GM19455 (cell line): ENCODE results near the gene CLIC1.
"Not testable (repeated sequence)": the region's sequence is repeated elsewhere in the genome, so short reads cannot be mapped to it uniquely, and the experiment has no call there.

ENCODE experiments used
- ATAC-seq: cut with Tn5 transposase; IDR thresholded peaks from one replicate; pipeline ENCODE4 v1.9.1; 2021; ENCODE audit not compliant: unreplicated experiment

Gene CLIC1

DNA sequence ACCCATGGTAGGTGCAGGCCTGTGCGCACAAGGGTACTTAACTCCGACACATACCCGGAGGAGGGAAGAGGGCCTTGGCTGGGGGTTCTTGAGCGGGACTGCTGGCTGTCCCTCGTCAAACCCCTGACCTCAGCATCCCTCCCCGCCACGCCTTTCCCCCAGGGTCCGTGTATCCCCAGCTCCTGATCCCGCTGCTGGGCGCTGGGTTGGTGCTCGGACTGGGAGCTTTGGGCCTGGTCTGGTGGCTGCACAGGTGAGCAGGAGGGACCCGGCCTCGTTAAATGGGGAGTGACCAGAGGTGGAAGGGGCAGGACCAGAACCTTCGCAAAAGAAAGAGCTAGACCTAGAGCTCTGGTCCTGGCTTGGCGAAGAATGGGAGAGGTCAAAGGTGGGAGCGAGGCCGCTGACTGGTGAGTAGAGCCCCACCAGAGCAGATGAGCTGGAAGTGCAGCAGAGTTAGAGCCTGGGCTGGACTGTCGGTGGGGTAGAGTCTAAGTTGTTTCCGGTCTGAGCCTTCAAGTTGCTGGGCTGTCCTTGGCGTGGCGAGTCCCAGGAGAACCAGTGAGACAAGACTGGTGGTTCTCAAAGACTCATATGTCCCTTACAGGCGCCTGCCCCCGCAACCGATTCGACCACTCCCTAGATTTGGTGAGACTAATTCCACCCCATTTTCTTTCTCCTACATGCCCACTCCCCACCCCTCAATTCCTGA lies 12.2 kb downstream of the CLIC1 start:
- ATAC-seq: no peak

DNA sequence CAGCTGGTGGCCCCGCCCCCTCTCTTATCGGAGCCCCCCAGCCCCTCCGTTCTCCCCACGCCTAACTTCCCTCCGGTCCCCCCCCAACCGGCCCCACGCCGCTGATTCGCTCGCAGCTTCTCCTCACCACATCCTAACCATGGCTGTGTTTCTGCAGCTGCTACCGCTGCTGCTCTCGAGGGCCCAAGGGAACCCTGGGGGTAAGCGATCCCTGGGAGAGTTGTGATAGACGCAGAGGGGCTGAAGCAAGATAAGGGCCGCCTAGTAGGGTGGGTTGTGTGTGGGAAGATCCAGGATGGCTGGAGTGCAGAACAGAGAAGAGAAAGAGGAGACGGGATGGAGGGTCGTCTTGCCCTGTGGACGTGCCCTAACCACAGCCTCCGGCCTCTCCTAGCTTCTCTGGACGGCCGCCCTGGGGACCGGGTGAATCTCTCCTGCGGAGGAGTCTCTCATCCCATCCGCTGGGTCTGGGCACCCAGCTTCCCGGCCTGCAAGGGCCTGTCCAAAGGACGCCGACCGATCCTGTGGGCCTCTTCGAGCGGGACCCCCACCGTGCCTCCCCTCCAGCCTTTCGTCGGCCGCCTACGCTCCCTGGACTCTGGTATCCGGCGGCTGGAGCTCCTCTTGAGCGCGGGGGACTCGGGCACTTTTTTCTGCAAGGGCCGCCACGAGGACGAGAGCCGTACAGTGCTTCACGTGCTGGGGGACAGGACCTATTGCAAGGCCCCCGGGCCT lies 12.9 kb downstream of the CLIC1 start, which contains the start of gene MPIG6B:
Gene MPIG6B, plus strand, starts transcription at position 129 of the 735 bp plus-strand sequence. Its CDS starts 11 bp downstream, at position 140.
- ATAC-seq: no peak

DNA sequence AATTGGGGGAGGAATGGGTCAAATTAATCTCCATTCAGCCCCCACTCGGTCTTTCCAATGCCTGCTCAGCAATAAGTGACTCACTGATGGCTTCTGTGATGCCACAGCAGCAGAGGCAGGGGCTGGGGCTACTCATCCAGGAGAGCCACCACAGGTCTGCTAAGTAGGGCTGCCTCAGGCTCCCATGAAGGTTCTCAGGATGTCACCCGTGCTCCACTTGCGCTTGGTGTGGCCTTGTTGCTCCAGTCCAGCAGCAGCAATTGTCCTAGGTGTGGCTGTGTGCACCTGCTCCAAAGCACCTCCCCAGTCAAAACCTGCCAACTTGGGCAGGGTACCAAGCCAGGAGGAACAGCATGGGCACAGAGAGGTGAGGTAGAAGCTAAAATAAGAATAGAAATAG lies 14.2 kb downstream of the CLIC1 start:
- ATAC-seq: no peak

DNA sequence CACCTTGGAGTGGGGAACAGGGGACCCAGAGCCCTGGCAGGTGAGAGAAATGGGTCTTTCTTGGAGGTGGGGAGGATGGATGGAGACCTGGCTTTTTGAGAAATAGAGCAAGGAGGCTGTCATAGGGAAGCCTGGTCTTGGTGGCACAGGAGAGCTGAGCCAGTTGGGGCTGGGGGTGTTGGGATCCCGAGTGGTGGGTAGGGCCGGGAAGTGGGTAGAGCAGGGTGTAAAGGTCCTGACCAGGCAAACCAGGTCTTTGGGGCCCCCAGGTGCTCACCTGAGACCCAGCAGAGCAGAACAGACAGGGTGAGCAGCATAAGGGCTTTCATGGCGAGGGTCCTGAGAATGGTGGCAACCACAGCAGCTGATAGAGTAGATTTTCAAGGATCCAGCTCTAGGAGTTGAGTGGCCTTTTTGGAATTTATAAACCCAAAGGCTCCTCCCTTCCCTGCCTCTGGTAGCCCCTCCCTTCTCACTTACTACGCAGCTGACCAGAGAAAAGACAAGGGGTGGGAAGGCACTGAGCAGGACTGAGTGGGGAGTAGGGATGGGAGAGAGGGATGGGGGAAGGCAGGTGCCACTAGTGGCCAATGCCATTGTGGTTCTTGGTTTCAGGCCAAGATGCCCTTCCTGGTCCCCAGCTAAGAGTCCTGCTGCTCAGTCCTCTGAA lies 14.8 kb downstream of the CLIC1 start, which contains the start of gene LY6G6C:
Gene LY6G6C, minus strand, starts transcription at position 396 of the 670 bp plus-strand sequence. Its CDS starts 67 bp downstream, at position 329.
- no peak for ATAC-seq

DNA sequence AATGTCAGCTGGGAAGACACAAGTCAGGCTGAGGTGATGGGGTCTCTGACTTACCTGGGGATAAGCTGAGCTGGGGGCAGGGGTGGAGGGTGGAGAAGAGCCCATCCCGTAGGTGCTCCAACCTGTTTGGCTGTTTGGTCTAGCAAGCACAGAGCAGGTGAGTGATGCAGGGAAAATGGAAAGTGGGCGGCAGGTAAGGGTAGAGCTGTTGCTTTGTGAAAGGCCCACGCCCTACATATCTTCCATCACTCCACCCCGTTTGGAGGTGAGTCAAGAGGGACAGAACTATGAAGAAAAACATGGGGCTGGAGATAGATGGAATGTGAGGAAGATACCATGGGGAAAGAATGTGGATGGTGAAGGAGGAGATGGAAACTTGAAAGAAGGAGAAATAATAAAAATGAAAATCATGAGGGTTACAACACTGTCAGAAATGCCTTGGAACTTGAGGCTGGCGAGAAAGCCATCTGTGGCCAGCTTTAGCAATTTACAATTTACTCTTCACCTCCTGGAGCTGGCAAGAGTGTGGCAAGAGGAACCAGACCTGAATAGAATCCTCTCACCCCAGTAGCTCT lies 16.0 kb downstream of the CLIC1 start:
- no peak for ATAC-seq

DNA sequence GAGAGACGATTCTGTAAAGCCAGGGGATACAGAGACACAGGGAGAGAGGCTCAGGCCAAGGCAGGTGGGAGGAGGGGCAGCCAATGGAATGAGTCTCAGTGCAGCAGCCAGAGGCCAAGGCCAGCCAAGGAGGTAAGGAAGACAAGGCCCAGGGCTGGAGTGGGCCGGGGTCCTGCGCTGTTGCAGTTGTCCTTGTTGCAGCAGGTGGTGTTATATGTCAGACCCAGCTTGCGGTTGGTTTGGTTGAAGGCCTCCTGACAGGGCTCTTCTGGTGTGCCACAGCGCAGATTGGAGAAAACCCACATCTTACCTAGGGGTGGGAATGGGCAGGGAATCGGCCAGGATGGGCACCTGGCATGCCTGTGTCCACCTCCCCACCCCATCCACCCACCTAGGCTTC lies 17.3 kb downstream of the CLIC1 start:
- no peak for ATAC-seq

DNA sequence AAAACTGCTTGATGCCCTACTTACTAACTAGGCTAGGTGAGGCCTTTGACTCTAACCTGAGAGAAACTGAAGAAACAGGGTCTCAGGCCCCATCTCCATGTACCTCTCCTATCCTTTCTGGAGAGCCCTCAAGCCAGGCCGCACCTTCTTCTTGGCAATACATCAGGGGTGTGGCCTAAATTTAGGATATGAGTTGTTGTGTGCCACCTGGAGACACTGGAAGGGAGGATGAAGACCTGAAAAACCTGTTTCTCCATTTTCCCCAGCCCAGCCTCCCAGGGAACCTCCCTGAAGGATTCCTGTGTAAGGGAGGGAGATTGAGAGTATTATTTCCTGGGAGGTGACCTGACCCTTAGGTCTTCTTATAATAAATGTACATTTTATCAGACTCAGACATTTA lies 18.1 kb downstream of the CLIC1 start:
- no peak for ATAC-seq

DNA sequence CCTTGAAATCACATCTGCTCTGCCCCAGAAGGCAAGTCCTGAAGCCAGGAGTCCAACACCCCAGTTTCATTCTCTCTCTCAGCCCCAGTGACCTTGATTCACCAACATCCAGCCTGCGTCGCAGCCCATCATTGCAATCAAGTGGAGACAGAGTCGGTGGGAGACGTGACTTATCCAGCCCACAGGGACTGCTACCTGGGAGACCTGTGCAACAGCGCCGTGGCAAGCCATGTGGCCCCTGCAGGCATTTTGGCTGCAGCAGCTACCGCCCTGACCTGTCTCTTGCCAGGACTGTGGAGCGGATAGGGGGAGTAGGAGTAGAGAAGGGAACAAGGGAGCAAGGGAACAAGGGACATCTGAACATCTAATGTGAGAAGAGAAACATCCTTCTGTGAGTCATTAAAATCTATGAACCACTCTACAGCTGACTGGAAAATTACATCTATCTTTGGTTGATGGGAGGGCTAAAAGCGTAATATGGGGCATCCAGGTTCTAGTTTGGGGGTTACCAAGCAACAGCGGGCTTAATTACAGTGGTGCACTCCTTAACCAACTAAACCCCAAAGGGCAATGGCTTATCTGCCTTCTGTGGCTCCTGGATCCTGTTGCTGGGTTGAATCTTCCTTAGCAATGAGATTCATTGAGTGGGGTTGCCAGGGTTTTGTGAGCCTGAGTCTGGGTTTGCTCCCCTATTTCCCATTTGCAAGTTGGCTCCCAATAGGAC lies 18.7 kb downstream of the CLIC1 start:
- ATAC-seq: no peak

DNA sequence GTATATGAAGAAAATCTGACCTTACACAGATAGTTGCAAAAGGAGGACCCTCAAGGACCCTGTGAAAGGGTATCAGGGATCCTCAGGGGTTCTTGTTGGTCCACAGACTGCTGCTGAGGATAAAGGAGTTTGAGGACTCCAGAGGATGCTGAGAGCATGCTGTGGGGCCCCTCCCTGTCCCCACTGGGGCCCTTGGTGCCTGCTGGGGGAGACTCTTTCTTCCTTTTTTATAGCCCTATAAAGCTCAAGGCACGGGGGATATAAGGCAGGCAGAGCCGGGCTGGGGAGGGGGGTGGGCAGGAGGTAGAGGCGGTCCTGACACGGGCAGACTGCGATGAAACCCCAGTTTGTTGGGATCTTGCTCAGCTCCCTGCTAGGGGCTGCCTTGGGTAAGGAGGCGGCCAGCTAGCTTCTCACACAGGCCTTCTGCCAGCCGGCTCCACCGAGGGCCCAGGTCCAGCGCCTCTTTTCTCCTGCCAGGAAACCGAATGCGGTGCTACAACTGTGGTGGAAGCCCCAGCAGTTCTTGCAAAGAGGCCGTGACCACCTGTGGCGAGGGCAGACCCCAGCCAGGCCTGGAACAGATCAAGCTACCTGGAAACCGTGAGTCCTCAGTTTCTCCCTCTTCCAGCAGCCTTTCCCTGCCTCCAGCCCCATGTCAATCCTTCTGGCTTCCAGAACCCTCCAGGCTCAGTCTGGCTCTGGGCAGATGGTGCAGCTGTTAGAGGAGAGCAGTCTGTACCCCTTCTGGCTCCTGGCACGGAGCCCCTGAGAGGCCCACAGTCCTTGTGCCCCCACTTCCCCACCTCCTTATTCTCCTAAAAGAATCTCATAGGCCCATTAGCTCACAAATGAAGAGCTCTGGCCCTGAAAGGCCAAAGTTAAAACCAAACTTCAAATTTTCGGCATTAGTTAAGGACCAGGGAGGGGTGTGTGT lies 21.0 kb downstream of the CLIC1 start, which contains the start of gene LY6G6D:
Gene LY6G6D, plus strand, starts transcription at position 327 of the 937 bp plus-strand sequence. Its CDS starts 8 bp downstream, at position 335.
- no peak for ATAC-seq

DNA sequence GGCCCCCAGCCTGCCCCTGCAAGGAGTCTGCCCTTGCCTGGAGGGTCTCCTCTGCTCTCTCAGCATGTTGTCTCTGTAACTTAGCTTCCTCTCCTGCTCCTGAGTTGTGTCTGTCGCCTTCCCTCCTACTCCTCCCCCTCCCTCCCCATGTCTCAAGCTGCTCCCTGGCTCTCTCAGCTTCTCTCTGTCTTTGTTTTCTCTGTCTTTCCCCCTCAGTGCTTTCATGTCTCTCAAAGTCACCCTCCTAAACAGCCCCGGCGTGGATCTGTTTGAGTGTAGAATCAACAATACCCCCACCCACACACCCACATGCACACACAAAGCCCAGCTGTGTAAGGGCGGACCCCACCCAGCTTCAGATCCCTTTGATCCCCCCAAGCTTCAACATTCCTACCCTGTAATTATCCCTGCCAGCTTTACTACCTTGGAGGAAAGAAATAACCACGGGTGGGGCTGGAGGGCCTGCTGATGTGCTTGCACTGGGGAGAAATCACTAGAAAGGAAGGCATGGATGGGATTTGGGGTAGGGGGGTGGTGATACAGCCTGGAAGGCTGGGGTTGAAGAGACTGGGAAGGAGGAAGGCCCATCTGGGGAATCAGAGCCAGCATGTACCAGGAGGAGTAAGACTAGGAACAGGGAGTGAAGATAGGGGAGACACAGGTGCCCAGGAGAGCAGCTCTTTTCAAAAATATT lies 22.2 kb downstream of the CLIC1 start:
- no peak for ATAC-seq

DNA sequence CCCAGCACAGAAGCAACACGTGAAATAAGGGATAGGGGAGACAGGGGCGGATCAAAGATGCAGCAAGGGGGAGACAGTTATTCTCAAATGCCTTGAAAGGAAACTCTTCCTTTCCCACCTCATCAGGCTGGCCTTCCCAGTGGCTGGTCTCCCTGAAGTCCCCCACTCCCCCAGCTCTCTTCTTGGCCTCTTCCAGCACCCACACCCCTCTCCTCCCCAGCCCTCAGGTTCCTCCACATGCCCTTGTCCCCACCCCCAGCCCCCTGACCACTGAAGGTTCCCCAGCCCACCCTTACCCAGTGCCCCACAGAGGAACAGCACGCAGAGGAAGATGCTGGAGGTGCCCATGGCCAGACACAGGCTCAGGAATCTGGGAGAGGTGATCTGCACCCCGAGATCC lies 22.9 kb downstream of the CLIC1 start:
- no peak for ATAC-seq

DNA sequence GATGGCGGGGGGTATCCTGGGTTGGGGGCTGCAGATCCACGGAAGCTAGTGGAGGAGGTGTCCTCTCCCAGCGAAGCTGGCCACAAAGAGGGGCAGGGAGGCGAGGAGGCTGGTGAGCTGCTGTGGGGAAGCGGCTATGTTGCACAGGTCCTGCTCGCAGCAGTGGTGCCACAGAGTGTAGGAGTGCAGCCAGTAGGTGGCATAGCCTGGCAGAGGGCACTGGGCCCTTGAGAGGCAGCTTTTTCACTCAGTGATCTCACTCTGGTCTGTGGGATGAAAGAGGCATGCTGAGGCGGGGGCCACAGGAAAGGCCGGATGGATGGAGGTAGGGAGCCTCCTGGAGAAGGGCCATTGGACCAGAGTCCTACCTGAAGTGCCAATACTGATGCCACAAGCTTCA lies 24.0 kb downstream of the CLIC1 start:
- no peak for ATAC-seq

DNA sequence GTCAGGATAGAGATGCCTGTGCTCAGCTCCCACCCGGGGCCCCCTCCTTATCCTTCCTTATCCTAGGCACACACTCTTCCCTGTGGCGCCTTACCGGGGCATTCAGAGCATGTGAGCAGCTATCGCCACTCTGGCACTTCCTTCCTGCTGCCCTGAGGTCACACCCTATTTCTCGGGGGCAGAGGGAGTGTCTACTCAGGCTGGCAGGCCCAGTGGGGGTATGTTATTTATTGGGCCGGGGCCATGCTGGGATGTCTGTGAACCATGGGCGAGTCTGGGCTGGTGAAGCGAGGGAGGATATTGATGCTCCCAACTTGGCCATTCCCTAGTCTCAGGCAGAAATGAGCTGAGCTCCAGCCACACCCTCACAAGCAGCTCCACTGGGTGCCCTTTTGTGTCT lies 25.1 kb downstream of the CLIC1 start:
- no peak for ATAC-seq

DNA sequence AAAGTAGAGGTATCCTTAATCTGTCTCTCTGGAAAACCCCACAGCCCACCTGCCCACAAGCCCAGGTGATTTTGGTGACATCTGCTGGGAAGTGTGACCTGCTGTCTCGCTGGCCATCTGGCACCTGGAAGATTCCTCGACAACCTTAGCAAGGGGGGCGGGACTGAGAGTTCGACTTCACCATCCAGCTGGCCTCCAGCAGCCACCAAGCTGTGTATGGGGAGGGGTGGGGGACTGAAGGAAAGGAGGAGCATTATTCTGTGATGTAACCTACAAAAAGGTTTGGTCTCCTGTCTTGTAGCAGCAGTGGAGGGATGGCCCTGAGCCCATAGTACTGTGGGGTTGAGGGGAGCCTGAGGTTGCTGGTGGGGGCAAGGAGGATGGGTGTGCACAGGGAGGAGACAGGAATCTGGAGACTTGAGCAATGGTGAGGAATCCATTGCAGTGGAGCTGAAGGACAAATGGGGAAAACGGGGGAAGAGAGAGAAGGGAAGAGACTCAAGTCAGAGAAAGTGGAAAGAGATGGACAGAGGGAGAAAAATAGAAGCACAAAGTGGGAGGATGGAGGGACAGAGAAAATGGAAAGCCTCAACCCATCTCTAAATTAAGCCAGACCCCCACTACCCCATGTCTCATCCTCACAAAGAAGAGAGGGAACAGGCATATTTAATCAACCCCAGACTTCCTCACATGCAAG lies 25.7 kb downstream of the CLIC1 start:
- ATAC-seq: no peak

DNA sequence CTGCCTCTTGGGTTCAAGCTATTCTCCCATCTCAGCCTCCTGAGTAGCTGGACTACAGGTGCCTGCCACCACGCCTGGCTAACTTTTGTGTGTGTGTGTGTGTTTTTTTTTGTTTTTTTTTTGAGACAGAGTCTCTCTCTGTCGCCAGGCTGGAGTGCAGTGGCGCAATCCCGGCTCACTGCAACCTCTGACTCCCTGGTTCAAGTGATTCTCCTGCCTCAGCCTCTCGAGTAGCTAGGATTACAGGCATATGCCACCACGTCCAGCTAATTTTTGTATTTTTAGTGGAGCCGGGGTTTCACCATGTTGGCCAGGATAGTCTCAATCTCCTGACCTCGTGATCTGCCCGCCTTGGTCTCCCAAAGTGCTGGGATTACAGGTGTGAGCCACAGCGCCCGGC lies 27.2 kb downstream of the CLIC1 start:
- ATAC-seq: not testable (repeated sequence)

DNA sequence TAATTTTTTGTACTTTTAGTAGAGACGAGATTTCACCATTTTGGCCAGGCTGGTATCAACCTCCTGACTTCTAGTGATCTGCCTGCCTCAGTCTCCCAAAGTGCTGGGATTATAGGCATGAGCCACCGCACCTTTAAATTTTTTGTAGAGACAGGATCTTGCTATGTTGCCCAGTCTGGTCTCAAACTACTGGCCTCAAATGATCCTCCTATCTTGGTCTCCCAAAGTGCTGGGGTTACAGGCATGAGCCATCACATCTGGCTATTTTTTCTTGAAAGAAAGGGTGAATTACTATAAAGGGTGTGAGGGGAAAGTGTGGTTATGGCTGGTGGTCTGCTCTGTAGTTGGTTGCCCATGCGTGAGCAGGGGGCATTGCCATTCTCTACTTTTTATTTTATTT lies 28.1 kb downstream of the CLIC1 start:
- ATAC-seq: no peak

DNA sequence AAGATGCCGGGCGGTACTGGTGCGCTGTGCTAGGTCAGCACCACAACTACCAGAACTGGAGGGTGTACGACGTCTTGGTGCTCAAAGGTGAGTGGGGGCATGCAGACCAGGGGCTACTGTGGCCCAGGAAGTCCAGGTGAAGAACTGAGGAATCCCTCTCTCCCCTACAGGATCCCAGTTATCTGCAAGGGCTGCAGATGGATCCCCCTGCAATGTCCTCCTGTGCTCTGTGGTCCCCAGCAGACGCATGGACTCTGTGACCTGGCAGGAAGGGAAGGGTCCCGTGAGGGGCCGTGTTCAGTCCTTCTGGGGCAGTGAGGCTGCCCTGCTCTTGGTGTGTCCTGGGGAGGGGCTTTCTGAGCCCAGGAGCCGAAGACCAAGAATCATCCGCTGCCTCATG lies 28.6 kb downstream of the CLIC1 start:
- no peak for ATAC-seq

DNA sequence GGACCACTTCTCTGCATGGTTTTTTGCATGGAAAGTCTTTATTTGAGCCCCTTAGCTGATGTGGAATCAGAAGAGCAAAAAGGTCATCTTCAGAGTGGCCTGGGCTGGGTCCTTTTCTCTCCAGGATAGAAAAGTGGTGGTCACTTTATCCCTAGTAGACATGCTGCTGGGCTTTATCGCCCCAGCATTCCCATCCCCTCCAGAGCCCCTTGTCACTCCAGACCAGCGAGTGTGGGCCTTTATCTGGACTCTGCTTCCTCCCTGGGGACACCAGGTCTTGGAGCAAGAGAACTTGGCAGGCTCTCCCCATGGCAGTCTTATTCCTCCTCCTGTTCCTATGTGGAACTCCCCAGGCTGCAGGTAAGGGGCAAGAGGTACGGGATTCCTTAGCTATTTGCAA lies 29.7 kb downstream of the CLIC1 start, which contains the start of gene LY6G6F:
Gene LY6G6F, plus strand, starts transcription at position 268 of the 400 bp plus-strand sequence. Its CDS starts 41 bp downstream, at position 309.
- ATAC-seq: no peak
